A673 (cell line): Measurements from ENCODE around the gene ZNF586. TPM values are rescaled to one million over a fixed set of nuclear protein-coding genes. Genes with fewer than 3 reads are reported as not detected.

Source experiments
- BruUV-seq: library from RNA; stranded (reverse); fragments of 400-500 nt; replicated peaks from 2 replicates; lab custom pipeline; 2021; lab: Mats Ljungman, UMichigan
- CTCF ChIA-PET: fragments of 300-600 bp; sonication (Branson Sonifier 250); formaldehyde crosslinking; loops from one replicate; lab custom pipeline; 2022; ENCODE audit warnings: antibody characterized with exemption; lab: Charles Lee
- POLR2A ChIA-PET: fragments of 300-600 bp; sonication (Branson Sonifier 250); formaldehyde crosslinking; loops from one replicate; lab custom pipeline; 2022; ENCODE audit warnings: antibody characterized with exemption; ENCODE audit not compliant: low non-redundant PET; lab: Charles Lee
- DNase-seq: peaks from one replicate; pipeline ENCODE4 v3.0.0-alpha.2; 2015; ENCODE audit warnings: low spot score
- H3K27ac ChIP-seq: fragments of 200-600 bp; sonication (generic); 2 replicates; pipeline ENCODE4 v1.5.1; 2016; ENCODE audit warnings: mixed run types, low read depth, mild to moderate bottlenecking, mixed read lengths, antibody characterized with exemption, low read length; ENCODE audit not compliant: poor library complexity, severe bottlenecking
- H3K27me3 ChIP-seq: fragments of 200-600 bp; sonication (generic); replicated peaks from 2 replicates; pipeline ENCODE4 v1.6.1; 2017; ENCODE audit warnings: mixed run types, low read depth, mild to moderate bottlenecking, mixed read lengths, antibody characterized with exemption, low read length; ENCODE audit not compliant: insufficient read depth, poor library complexity
- H3K36me3 ChIP-seq: fragments of 200-600 bp; sonication (generic); 2 replicates; pipeline ENCODE4 v1.6.1; 2016; ENCODE audit warnings: mixed run types, mild to moderate bottlenecking, mixed read lengths, antibody characterized with exemption, low read length; ENCODE audit not compliant: insufficient read depth, poor library complexity, severe bottlenecking
- H3K4me1 ChIP-seq: fragments of 200-600 bp; sonication (generic); 2 replicates; pipeline ENCODE4 v1.6.1; 2017; ENCODE audit warnings: mixed run types, mild to moderate bottlenecking, mixed read lengths, antibody characterized with exemption, low read length; ENCODE audit not compliant: insufficient read depth, poor library complexity, severe bottlenecking
- H3K4me3 ChIP-seq: fragments of 200-600 bp; sonication (generic); 2 replicates; pipeline ENCODE4 v1.5.1; 2016; ENCODE audit warnings: low read depth, mixed run types, mild to moderate bottlenecking, mixed read lengths, low read length; ENCODE audit not compliant: poor library complexity, severe bottlenecking
- H3K9me3 ChIP-seq: fragments of 200-600 bp; sonication (generic); 2 replicates; pipeline ENCODE4 v1.6.1; 2016; ENCODE audit warnings: mixed run types, low read depth, mild to moderate bottlenecking, mixed read lengths, antibody characterized with exemption, low read length; ENCODE audit not compliant: poor library complexity, severe bottlenecking
- CTCF ChIP-seq: fragments of 300-800, 200-600 bp; sonication (generic); conservative IDR thresholded peaks from 2 replicates; pipeline ENCODE4 v1.5.1; 2017; ENCODE audit warnings: low read depth, mild to moderate bottlenecking, antibody characterized with exemption, low read length, moderate library complexity, mixed read lengths
- EZH2 ChIP-seq: fragments of 200-600 bp; sonication (generic); IDR thresholded peaks from 2 replicates; pipeline ENCODE4 v1.6.1; 2017; ENCODE audit warnings: borderline replicate concordance, low read depth, mild to moderate bottlenecking, mixed read lengths, antibody characterized with exemption, low read length; ENCODE audit not compliant: poor library complexity, severe bottlenecking
- intact Hi-C: fragments of 100-400 bp; cut with micrococcal nuclease; formaldehyde crosslinking; loops from one replicate; pipeline ENCODE4 v1.10.0; 2022; ENCODE audit not compliant: unreplicated experiment
- total RNA-seq: library from RNA; stranded (reverse); gene quantifications from 2 replicates; pipeline ENCODE4 v1.2.3, GENCODE V29; 2021

The ZNF586 gene
- total RNA-seq, 1 experiment from 2014 or later, result 19.5 TPM

GRCh38 chr19:57814505-57815246 lies 45.2 kb downstream of the ZNF586 start, which contains the start of gene ZNF552:
Gene ZNF552 (minus strand): TSS chr19:57814913. CDS start chr19:57814743, 170 bp downstream.
- Histone ChIP-seq H3K9me3 (no peaks in the 10 kb centered on the region), H3K36me3 (peaks cover 4% of the 10 kb centered on the region), H3K4me3 (peak within 1 kb of the TSS; percentile 95), H3K4me1 (no peaks in the 10 kb centered on the region), H3K27me3 (no peaks in the 10 kb centered on the region), H3K27ac (peak within 1 kb of the TSS; percentile 75)
- intact Hi-C loops, result no loop called here
- peak; percentile 94 for DNase-seq
- BruUV-seq, result no TSS peak
- POLR2A ChIA-PET, result interaction anchor here (0.6 kb wide), 2 partner anchors 105 to 286 kb away, joined by 9 to 10 read pairs; no protein-coding TSS in a partner anchor
- CTCF ChIA-PET, result interaction anchor here (0.6 kb wide), 1 partner anchor 133 kb away, joined by 3 read pairs; the partner anchor contains the start of gene ZNF551
- TF ChIP-seq EZH2 (no peak), CTCF (no peak)

- H3K4me3 ChIP-seq, result peak overlapping the region; percentile 95
- CTCF ChIA-PET, result interaction anchor here (0.6 kb wide), 1 partner anchor 134 kb away, joined by 3 read pairs; the partner anchor contains the start of gene ZNF551
These were observed 46.0 kb downstream of the ZNF586 start for GRCh38 chr19:57815247-57816075.

More at GRCh38 chr19:57815247-57816075, 46.0 kb downstream of the ZNF586 start:
- no TSS peak for BruUV-seq
- H3K36me3 ChIP-seq, result peaks cover 4% of the 10 kb centered on the region
- no peak overlapping the region for H3K27ac ChIP-seq
- TF ChIP-seq CTCF (no peak), EZH2 (no peak)
- intact Hi-C loops, result no loop called here
- no peak for DNase-seq
- H3K4me1 ChIP-seq, result no peaks in the 10 kb centered on the region
- POLR2A ChIA-PET, result no interaction called here
- H3K9me3 ChIP-seq, result no peaks in the 10 kb centered on the region
- H3K27me3 ChIP-seq, result no peaks in the 10 kb centered on the region
